CD4-positive, alpha-beta T cell (primary cell): Measurements from ENCODE around the gene SAG. TPM values are rescaled to one million over a fixed set of nuclear protein-coding genes. Genes with fewer than 3 reads are reported as not detected.
A peak's percentile ranks its signal among the peaks of the same experiment; 100 is the strongest.

Experiments used
- ATAC-seq: fragments of 200-7000 bp; cut with Tn5 transposase; one replicate; pipeline ENCODE4 v1.10.0; 2022; ENCODE audit warnings: mild to moderate bottlenecking; ENCODE audit not compliant: poor library complexity
- CTCF ChIA-PET: fragments of 350-600 bp; sonication (Branson Sonifier 250); formaldehyde crosslinking; loops from one replicate; lab custom pipeline; 2021; ENCODE audit warnings: antibody characterized with exemption, inconsistent platforms; lab: Charles Lee
- POLR2A ChIA-PET: fragments of 350-600 bp; sonication (Branson Sonifier 250); formaldehyde crosslinking; loops from one replicate; lab custom pipeline; 2021; ENCODE audit warnings: antibody characterized with exemption, inconsistent platforms; lab: Charles Lee
- DNase-seq, 14 experiments: peaks; one replicate each; pipeline ENCODE4 v3.0.0-alpha.2; 2013 to 2020; ENCODE audit warnings: mixed read lengths in 2 of 14
- H3K27ac ChIP-seq, 2 donors: one replicate each; pipeline versions ENCODE4 v1.5.1 to v1.7.0; 2013; ENCODE audit warnings: low read length in 2 of 2, low read depth in 1 of 2, mild to moderate bottlenecking in 1 of 2
- H3K27me3 ChIP-seq, 2 experiments: 1 replicate in 1 of 2; 2 replicates in 1 of 2; pipeline versions ENCODE4 v1.6.1 to v1.7.0; 2013; ENCODE audit warnings: low read length in 2 of 2, control low read depth in 1 of 2, mild to moderate bottlenecking in 1 of 2, moderate library complexity in 1 of 2; ENCODE audit not compliant: insufficient read depth in 2 of 2, control insufficient read depth in 1 of 2
- H3K36me3 ChIP-seq: one replicate; pipeline ENCODE4 v1.6.1; 2013; ENCODE audit warnings: low read length, control low read depth; ENCODE audit not compliant: insufficient read depth
- H3K4me1 ChIP-seq: one replicate; pipeline ENCODE4 v1.6.1; 2013; ENCODE audit warnings: low read length, control low read depth; ENCODE audit not compliant: insufficient read depth
- H3K4me3 ChIP-seq: one replicate; pipeline ENCODE4 v1.5.1; 2013; ENCODE audit warnings: mild to moderate bottlenecking, low read length, moderate library complexity
- H3K9me3 ChIP-seq, 2 experiments: 1 replicate in 1 of 2; 2 replicates in 1 of 2; pipeline versions ENCODE4 v1.6.1 to v1.7.0; 2013; ENCODE audit warnings: low read length in 2 of 2, mild to moderate bottlenecking in 2 of 2, control low read depth in 1 of 2, moderate library complexity in 1 of 2; ENCODE audit not compliant: control insufficient read depth in 1 of 2, insufficient read depth in 1 of 2
- H3K27ac Mint-ChIP-seq: one replicate; pipeline ENCODE4 v1.8.0; 2020; ENCODE audit warnings: mixed read lengths
- H3K27me3 Mint-ChIP-seq: one replicate; pipeline ENCODE4 v1.8.0; 2021; ENCODE audit warnings: mixed read lengths
- H3K36me3 Mint-ChIP-seq: one replicate; pipeline ENCODE4 v1.8.0; 2021; ENCODE audit warnings: low read depth, mixed read lengths
- H3K4me1 Mint-ChIP-seq: one replicate; pipeline ENCODE4 v1.8.0; 2021; ENCODE audit warnings: low read depth, mixed read lengths
- H3K4me3 Mint-ChIP-seq: one replicate; pipeline ENCODE4 v1.8.0; 2020; ENCODE audit warnings: mild to moderate bottlenecking, mixed read lengths
- H3K9me3 Mint-ChIP-seq: one replicate; pipeline ENCODE4 v1.8.0; 2020; ENCODE audit warnings: mixed read lengths
- intact Hi-C, 2 experiments: fragments of 100-400 bp; cut with DNase I in 1 of 2; cut with micrococcal nuclease in 1 of 2; formaldehyde crosslinking; loops; one replicate each; pipeline versions ENCODE4 v1.15.1 to v1.9.0; 2023 to 2025; cut with DNase I, micrococcal nuclease
- total RNA-seq, 174 experiments: library from RNA in 2 of 174; stranded (reverse) in 2 of 174; gene quantifications; one replicate each; pipeline ENCODE4 v1.2.3 and lab custom pipeline; 2021 to 2026
- TF ChIP-seq, protein P1 (sequence below): fragments of 200-600 bp; IDR thresholded peaks from one replicate; pipeline ENCODE4 v1.8.0; 2022; ENCODE audit warnings: antibody characterized with exemption, mild to moderate bottlenecking

SAG gene
- total RNA-seq, 2 experiments from 2014 or later: 0.03 to 0.22 TPM

DNA sequence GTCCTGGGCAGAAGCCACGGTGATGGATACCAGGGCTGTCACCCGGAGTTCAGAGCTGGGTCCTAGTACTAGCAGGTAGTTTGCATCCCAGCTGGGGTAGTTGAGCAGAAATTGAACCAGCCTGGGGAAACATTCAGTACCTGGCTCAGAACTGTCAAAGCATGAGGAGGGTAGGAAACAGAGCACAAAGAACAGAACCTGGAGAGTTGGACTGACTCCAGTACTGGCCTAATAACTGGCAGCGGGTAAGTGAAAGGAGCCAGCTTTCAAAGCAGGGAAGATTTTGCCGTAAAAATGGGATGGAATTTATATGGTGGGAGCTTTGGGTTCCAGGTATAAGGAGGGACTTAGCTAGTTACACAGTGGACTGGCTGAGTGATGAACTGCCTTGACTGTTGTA is 32.4 kb upstream of the SAG start:
- Histone ChIP-seq H3K36me3 (peaks cover 92% of the 10 kb centered on the region), H3K9me3 (no peaks in the 10 kb centered on the region), H3K4me1 (peaks cover 22% of the 10 kb centered on the region), H3K4me3 (no peak overlapping the region), H3K27me3 (no peaks in the 10 kb centered on the region), H3K27ac (no peak overlapping the region)
- H3K27me3 Mint-ChIP-seq: no peaks in the 10 kb centered on the region
- DNase-seq: no peak
- CTCF ChIA-PET: no interaction called here
- ATAC-seq: no peak
- peak overlapping the region; percentile 97 for H3K27ac Mint-ChIP-seq
- H3K36me3 Mint-ChIP-seq: peaks cover 97% of the 10 kb centered on the region
- peaks cover 58% of the 10 kb centered on the region for H3K4me1 Mint-ChIP-seq
- POLR2A ChIA-PET: no interaction called here
- no peaks in the 10 kb centered on the region for H3K9me3 Mint-ChIP-seq
- TF ChIP-seq, protein P1, sequence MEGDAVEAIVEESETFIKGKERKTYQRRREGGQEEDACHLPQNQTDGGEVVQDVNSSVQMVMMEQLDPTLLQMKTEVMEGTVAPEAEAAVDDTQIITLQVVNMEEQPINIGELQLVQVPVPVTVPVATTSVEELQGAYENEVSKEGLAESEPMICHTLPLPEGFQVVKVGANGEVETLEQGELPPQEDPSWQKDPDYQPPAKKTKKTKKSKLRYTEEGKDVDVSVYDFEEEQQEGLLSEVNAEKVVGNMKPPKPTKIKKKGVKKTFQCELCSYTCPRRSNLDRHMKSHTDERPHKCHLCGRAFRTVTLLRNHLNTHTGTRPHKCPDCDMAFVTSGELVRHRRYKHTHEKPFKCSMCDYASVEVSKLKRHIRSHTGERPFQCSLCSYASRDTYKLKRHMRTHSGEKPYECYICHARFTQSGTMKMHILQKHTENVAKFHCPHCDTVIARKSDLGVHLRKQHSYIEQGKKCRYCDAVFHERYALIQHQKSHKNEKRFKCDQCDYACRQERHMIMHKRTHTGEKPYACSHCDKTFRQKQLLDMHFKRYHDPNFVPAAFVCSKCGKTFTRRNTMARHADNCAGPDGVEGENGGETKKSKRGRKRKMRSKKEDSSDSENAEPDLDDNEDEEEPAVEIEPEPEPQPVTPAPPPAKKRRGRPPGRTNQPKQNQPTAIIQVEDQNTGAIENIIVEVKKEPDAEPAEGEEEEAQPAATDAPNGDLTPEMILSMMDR: no peak
- H3K4me3 Mint-ChIP-seq: no peak overlapping the region
- intact Hi-C loops: loop anchor here in 1 of 2 experiments (10.0 kb wide), 1 partner anchor 580 kb away; the partner anchor contains the start of gene HJURP

DNA sequence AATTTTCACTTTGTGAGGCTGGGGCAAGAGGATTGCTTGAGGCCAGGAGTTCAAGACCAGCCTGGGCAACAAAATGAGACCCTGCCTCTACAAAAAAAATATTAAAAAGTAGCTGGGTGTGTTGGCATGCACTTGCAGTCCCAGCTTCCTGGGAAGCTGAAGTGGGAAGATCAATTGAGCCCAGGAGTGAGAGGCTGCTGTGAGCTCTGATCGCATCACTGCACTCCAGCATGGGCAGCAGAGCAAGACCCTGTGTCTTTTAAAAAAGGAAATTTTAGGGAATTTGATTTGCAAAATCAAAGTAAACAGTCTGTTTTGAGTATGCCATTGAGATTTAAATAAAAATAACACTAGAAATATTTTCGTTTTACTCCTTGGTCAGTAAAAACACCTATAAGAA is 28.7 kb upstream of the SAG start:
- Mint-ChIP-seq H3K9me3 (no peaks in the 10 kb centered on the region), H3K4me1 (peaks cover 50% of the 10 kb centered on the region), H3K27me3 (no peaks in the 10 kb centered on the region), H3K27ac (no peak overlapping the region), H3K4me3 (no peak overlapping the region), H3K36me3 (peaks cover 97% of the 10 kb centered on the region)
- ChIA-PET POLR2A (interaction anchor here (3.5 kb wide), 1 partner anchor 11 kb away, joined by 16 read pairs; no protein-coding TSS in a partner anchor), CTCF (no interaction called here)
- TF ChIP-seq, protein P1: no peak
- peaks cover 99% of the 10 kb centered on the region for H3K36me3 ChIP-seq
- no peak overlapping the region for H3K4me3 ChIP-seq
- intact Hi-C loops: loop anchor here in 1 of 2 experiments (10.0 kb wide), 1 partner anchor 576 kb away; the partner anchor contains the start of gene HJURP
- no peak overlapping the region for H3K27ac ChIP-seq
- H3K27me3 ChIP-seq: no peaks in the 10 kb centered on the region
- no peaks in the 10 kb centered on the region for H3K9me3 ChIP-seq
- H3K4me1 ChIP-seq: peaks cover 4% of the 10 kb centered on the region
- ATAC-seq (no peak), DNase-seq (no peak)

DNA sequence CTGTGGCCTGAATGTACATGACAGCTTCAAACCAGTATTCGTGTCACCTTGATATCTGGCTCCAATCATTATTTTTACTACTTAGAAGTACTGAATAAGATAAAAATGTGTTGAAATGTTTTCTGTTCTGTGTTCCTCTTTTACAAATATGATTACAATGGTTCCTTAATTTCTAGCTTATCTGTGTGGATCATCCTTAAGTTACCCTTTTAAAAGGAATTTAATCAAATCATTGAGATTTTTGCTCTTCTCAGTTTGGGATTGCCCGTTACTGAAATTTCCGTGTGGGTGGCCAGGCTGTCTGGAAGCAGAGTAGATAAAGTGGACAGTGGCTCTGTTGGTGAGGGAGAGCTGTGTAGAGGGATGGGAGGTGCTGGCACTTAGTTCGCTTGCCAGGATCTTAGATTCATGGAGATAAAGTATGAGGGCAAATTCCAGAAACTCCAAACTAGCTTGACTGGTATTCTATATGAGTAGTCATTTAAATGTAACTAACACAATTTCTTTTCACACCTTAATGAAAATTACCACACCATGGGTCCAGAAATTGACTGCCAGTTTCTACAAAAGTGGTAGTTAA is 27.4 kb upstream of the SAG start:
- CTCF ChIA-PET: interaction anchor here (1.5 kb wide), 1 partner anchor 8 kb away, joined by 4 read pairs; no protein-coding TSS in a partner anchor

More for the DNA sequence above, 27.4 kb upstream of the SAG start:
- Mint-ChIP-seq H3K27me3 (no peaks in the 10 kb centered on the region), H3K4me1 (peaks cover 43% of the 10 kb centered on the region), H3K9me3 (no peaks in the 10 kb centered on the region), H3K27ac (peak overlapping the region; percentile 72), H3K4me3 (no peak overlapping the region), H3K36me3 (peaks cover 94% of the 10 kb centered on the region)
- no peak overlapping the region for H3K4me3 ChIP-seq
- H3K27ac ChIP-seq: no peak overlapping the region
- H3K4me1 ChIP-seq: peaks cover 4% of the 10 kb centered on the region
- no peaks in the 10 kb centered on the region for H3K9me3 ChIP-seq
- TF ChIP-seq, protein P1: no peak
- POLR2A ChIA-PET: interaction anchor here (0.6 to 3.5 kb wide), 4 partner anchors 10 to 51 kb away, joined by 3 to 16 read pairs (median 4); no protein-coding TSS in a partner anchor
- DNase-seq (no peak), ATAC-seq (no peak)
- intact Hi-C loops: loop anchor here in 1 of 2 experiments (10.0 kb wide), 1 partner anchor 165 kb away; no protein-coding TSS in a partner anchor
- H3K27me3 ChIP-seq: no peaks in the 10 kb centered on the region
- peaks cover 97% of the 10 kb centered on the region for H3K36me3 ChIP-seq
